Measurements from ENCODE around the gene CFAP43.

- TF ChIP-seq YY1 (IDR thresholded peaks at IDR 0.05; ENCODE audit: borderline replicate concordance in 1 of 3, control insufficient read depth in 1 of 3, extremely low read depth in 1 of 3, insufficient read depth in 3 of 3, insufficient read length in 1 of 3, insufficient replicate concordance in 2 of 3, low read depth in 1 of 3, low read length in 2 of 3) (no peak), NFE2 (IDR thresholded peaks at IDR 0.05; ENCODE audit: low read depth) (no peak), POLR2A (conservative IDR thresholded peaks at IDR 0.05) (no peak)
Observed at GRCh38 chr10:104250371-104250770, 18.2 kb upstream of the CFAP43 start.
